GM21528 (cell line): ENCODE results near the gene SELENOM.

ENCODE experiments used
- ATAC-seq: cut with Tn5 transposase; IDR thresholded peaks from one replicate; pipeline ENCODE4 v1.9.1; 2021; ENCODE audit warnings: mild to moderate bottlenecking, moderate library complexity; ENCODE audit not compliant: unreplicated experiment, low FRiP score

SELENOM gene

GRCh38 chr22:31107178-31107893, at the start of gene SELENOM:
TSS of gene SELENOM (minus strand) at chr22:31107568. CDS start at chr22:31107505, 63 bp downstream.
- peak; percentile 82 for ATAC-seq

GRCh38 chr22:31155422-31155821, 48.1 kb upstream of the SELENOM start:
- no peak for ATAC-seq

GRCh38 chr22:31154975-31155374, 47.6 kb upstream of the SELENOM start:
- no peak for ATAC-seq

- ATAC-seq = no peak
Measured at GRCh38 chr22:31153357-31153756, 46.0 kb upstream of the SELENOM start.

- ATAC-seq = no peak
Measured at GRCh38 chr22:31151872-31152271, 44.5 kb upstream of the SELENOM start.

GRCh38 chr22:31150615-31151014, 43.2 kb upstream of the SELENOM start:
- ATAC-seq = no peak

- ATAC-seq = no peak
Measured at GRCh38 chr22:31148953-31149627, 41.7 kb upstream of the SELENOM start.

- no peak for ATAC-seq
Measured at GRCh38 chr22:31148488-31148887, 41.1 kb upstream of the SELENOM start.

GRCh38 chr22:31144223-31144622, 36.9 kb upstream of the SELENOM start:
- ATAC-seq = no peak

GRCh38 chr22:31143537-31143936, 36.2 kb upstream of the SELENOM start:
- ATAC-seq = no peak

- no peak for ATAC-seq
Measured at GRCh38 chr22:31143038-31143437, 35.7 kb upstream of the SELENOM start.

- no peak for ATAC-seq
Measured at GRCh38 chr22:31142285-31142684, 34.9 kb upstream of the SELENOM start.

GRCh38 chr22:31141551-31141950, 34.2 kb upstream of the SELENOM start:
- ATAC-seq = no peak

- ATAC-seq = no peak
Measured at GRCh38 chr22:31140746-31141145, 33.4 kb upstream of the SELENOM start.

- ATAC-seq = no peak
Measured at GRCh38 chr22:31139866-31140716, 32.7 kb upstream of the SELENOM start, which contains the start of gene PLA2G3. TSS of gene PLA2G3 (minus strand) at chr22:31140508. CDS start at chr22:31140354, 154 bp downstream.

GRCh38 chr22:31139066-31139465, 31.7 kb upstream of the SELENOM start:
- ATAC-seq = no peak

- no peak for ATAC-seq
Measured at GRCh38 chr22:31138126-31138525, 30.8 kb upstream of the SELENOM start.

- ATAC-seq = no peak
Measured at GRCh38 chr22:31137721-31138120, 30.4 kb upstream of the SELENOM start.

GRCh38 chr22:31136711-31137110, 29.3 kb upstream of the SELENOM start:
- ATAC-seq = no peak

GRCh38 chr22:31136155-31136554, 28.8 kb upstream of the SELENOM start:
- no peak for ATAC-seq

- no peak for ATAC-seq
Measured at GRCh38 chr22:31135706-31136105, 28.3 kb upstream of the SELENOM start.
